GM21529 (cell line): ENCODE results near the gene TNFRSF1A.

Source experiments
- ATAC-seq: cut with Tn5 transposase; IDR thresholded peaks from one replicate; pipeline ENCODE4 v1.9.1; 2021; ENCODE audit not compliant: unreplicated experiment

TNFRSF1A gene

DNA sequence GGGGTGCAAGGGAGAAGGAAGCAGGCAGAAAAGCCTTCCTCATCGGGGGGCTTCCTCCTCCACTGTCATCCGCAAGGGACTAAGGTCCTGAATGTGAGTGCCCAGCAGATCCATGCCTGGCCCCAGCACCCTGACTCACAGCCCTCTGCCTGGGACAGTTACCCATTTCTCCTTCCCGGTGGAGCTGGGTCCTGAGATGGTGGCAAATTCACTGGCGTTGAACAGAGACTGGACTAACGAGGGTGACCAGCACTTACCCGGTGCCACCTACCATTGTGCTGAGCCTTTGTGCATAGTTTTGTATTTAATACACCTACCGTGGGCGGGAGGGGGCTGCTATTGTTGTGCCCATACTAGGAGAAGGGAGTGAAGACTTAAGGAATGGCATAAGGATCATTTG is 62.2 kb downstream of the TNFRSF1A start:
- no peak for ATAC-seq

DNA sequence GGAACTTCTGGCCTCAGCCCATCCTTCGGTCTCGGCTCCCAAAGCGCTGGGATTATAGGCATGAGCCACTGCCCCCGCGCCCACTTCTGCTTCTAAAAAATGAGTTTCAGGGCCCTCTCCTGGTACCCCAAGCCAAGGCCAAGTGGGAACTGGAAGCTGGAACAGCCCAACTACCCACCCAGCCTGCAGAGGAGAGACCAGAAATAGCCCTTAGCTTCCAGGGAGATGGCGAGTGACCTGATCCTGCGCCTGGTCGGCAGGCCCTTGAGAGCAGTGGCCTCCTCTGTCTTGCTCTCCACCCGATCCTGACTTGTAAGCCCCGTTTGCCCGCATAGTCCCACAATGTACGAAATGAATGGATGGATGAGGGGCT is 62.6 kb downstream of the TNFRSF1A start:
- ATAC-seq, result no peak
